A673 (cell line): ENCODE results near the gene LRRC25.

Experiments
- CTCF ChIP-seq: fragments of 300-800, 200-600 bp; sonication (generic); conservative IDR thresholded peaks from 2 replicates; pipeline ENCODE4 v1.5.1; 2017; ENCODE audit warnings: low read depth, mild to moderate bottlenecking, antibody characterized with exemption, low read length, moderate library complexity, mixed read lengths
- EZH2 ChIP-seq: fragments of 200-600 bp; sonication (generic); IDR thresholded peaks from 2 replicates; pipeline ENCODE4 v1.6.1; 2017; ENCODE audit warnings: borderline replicate concordance, low read depth, mild to moderate bottlenecking, mixed read lengths, antibody characterized with exemption, low read length; ENCODE audit not compliant: poor library complexity, severe bottlenecking

- TF ChIP-seq CTCF, result no peak
- no peak for TF ChIP-seq EZH2
Measured at GRCh38 chr19:18412610-18413239, 15.3 kb upstream of the LRRC25 start.
